ENCODE measurements around the gene DYRK1B.

Gene DYRK1B

GRCh38 chr19:39807846-39808364, 26.1 kb downstream of the DYRK1B start:
- no peak for FAIRE-seq

GRCh38 chr19:39805104-39805503, 28.9 kb downstream of the DYRK1B start:
- FAIRE-seq, result no peak

DNA sequence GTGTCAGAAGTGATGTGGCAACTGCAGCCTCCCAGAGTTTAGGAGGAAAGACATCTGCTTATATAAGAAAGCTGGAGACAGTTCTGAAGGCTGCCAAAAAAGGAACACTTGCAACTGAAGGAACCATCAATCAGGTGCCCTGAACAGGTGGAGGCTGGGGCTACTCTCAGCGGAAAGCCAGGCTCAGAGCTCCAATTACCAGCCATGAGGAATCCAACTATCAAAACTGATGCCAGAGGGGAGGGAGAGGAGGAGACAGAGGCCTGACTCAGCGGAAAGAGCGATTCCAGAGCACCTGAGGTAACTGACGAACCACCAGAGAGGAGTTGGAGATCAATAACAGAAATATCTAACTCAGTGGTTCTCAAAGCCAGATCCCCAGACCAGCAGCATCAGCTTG, 31.0 kb downstream of the DYRK1B start:
- FAIRE-seq, result no peak

- FAIRE-seq, result no peak
Observed at GRCh38 chr19:39797083-39797482, 36.9 kb downstream of the DYRK1B start.

- FAIRE-seq, result no peak
Observed at GRCh38 chr19:39796000-39796498, 37.9 kb downstream of the DYRK1B start.

DNA sequence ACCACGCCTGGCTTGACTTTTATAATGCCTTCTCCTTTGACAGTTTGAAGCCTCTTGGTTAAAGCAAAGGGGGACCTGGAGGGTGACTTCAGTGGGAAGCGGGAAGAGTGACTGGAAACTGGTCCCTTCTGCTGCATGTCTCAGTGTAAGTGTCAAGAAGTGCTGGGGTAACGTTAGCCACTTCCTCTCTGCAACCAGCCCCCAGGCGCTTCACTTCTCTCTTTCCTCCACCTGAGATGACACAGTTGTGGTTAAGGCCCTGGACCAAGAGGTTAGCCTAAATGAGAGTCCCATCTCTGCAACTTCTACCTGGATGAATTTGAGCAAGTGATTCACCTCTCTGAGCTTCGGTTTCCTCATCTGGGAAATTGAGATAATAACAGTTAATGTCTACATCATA, 39.0 kb downstream of the DYRK1B start:
- no peak for FAIRE-seq

- FAIRE-seq, result no peak
Observed at GRCh38 chr19:39792999-39793546, 40.9 kb downstream of the DYRK1B start.

GRCh38 chr19:39788244-39788643, 45.7 kb downstream of the DYRK1B start:
- FAIRE-seq, result no peak

- FAIRE-seq, result no peak
Observed at GRCh38 chr19:39780894-39781293, 53.1 kb downstream of the DYRK1B start.

DNA sequence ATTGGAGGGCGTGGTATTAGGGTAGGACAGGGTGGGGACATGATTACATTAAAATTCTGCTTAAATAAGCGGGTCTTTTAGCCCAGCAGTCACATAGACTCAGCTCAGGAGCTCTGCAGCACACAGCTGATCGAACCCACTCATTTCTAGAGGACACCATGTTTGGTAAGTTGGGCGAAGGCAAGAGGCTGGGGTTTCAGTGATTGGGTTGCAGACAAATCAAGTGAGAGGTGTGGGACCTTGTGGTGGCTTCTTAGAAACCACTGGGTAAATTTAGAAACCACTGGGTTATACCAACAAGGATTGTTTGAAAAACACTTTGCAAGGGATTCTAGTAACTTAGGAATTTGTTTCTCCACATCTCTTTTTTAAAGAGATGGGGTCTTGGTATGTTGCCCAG, 55.2 kb downstream of the DYRK1B start, which contains the start of gene LEUTX:
Gene LEUTX (plus strand): TSS at position 92 of the 400 bp plus-strand sequence. CDS start 67 bp downstream, at position 159.
- no peak for FAIRE-seq

All from endometrium (tissue), 2 donors.